PC-9 (cell line): ENCODE data around the gene ACAP3. TPM values are rescaled to one million over a fixed set of nuclear protein-coding genes. Genes with fewer than 3 reads are reported as not detected.

Source experiments
- BruUV-seq: library from RNA; stranded (reverse); fragments of 400-500 nt; replicated peaks from 2 replicates; lab custom pipeline; 2021; lab: Mats Ljungman, UMichigan
- CTCF ChIA-PET: fragments of 300-600 bp; sonication (Branson Sonifier 250); formaldehyde crosslinking; loops from one replicate; lab custom pipeline; 2022; ENCODE audit warnings: antibody characterized with exemption; lab: Charles Lee
- POLR2A ChIA-PET: fragments of 300-600 bp; sonication (Branson Sonifier 250); formaldehyde crosslinking; loops from one replicate; lab custom pipeline; 2022; ENCODE audit warnings: antibody characterized with exemption; ENCODE audit not compliant: unreplicated experiment; lab: Charles Lee
- DNase-seq, 2 experiments: peaks; one replicate each; pipeline versions ENCODE4 v3.0.0 to v3.0.0-alpha.2; 2015 to 2022; ENCODE audit warnings: mixed read lengths in 1 of 2
- H2AFZ ChIP-seq: fragments of 200-600 bp; sonication (generic); 2 replicates; pipeline ENCODE4 v1.8.1; 2017; ENCODE audit warnings: antibody characterized with exemption
- H3F3A ChIP-seq: fragments of 200-600 bp; sonication (generic); 2 replicates; pipeline ENCODE4 v1.8.1; 2017; ENCODE audit warnings: antibody characterized with exemption, mild to moderate bottlenecking, low read depth; ENCODE audit not compliant: insufficient read depth
- H3K27ac ChIP-seq: fragments of 200-600 bp; sonication (generic); 2 replicates; pipeline ENCODE4 v1.6.1; 2016; ENCODE audit warnings: mixed run types
- H3K27me3 ChIP-seq: fragments of 200-600 bp; sonication (generic); 2 replicates; pipeline ENCODE4 v1.6.1; 2016; ENCODE audit warnings: low read depth, mixed run types; ENCODE audit not compliant: insufficient read depth
- H3K36me3 ChIP-seq: fragments of 200-600 bp; sonication (generic); 2 replicates; pipeline ENCODE4 v1.6.1; 2016; ENCODE audit warnings: low read depth, mixed run types
- H3K4me1 ChIP-seq: fragments of 200-600 bp; sonication (generic); replicated peaks from 2 replicates; pipeline ENCODE4 v1.6.1; 2016; ENCODE audit warnings: mixed run types; ENCODE audit not compliant: insufficient read depth
- H3K4me2 ChIP-seq: fragments of 200-600 bp; sonication (generic); 2 replicates; pipeline ENCODE4 v1.6.1; 2017; ENCODE audit warnings: mixed run types
- H3K4me3 ChIP-seq: fragments of 200-600 bp; sonication (generic); 2 replicates; pipeline ENCODE4 v1.6.1; 2016; ENCODE audit warnings: mixed run types
- H3K79me2 ChIP-seq: fragments of 200-600 bp; sonication (generic); 2 replicates; pipeline ENCODE4 v1.6.1; 2017; ENCODE audit warnings: low read depth, mixed run types
- H3K9me2 ChIP-seq: fragments of 200-600 bp; sonication (generic); 2 replicates; pipeline ENCODE4 v1.8.1; 2017; ENCODE audit warnings: mild to moderate bottlenecking; ENCODE audit not compliant: insufficient read depth
- H3K9me3 ChIP-seq: fragments of 200-600 bp; sonication (generic); 2 replicates; pipeline ENCODE4 v1.8.1; 2016; ENCODE audit warnings: low read depth; ENCODE audit not compliant: insufficient read depth
- H4K20me1 ChIP-seq: fragments of 200-600 bp; sonication (generic); 2 replicates; pipeline ENCODE4 v1.8.1; 2017; ENCODE audit not compliant: insufficient read depth
- EZH2 ChIP-seq: fragments of 200-600 bp; sonication (generic); IDR thresholded peaks from 2 replicates; pipeline ENCODE4 v1.8.0; 2017; ENCODE audit warnings: antibody characterized with exemption, low read depth
- intact Hi-C: fragments of 100-400 bp; cut with micrococcal nuclease; formaldehyde crosslinking; loops from one replicate; pipeline ENCODE4 v1.10.0; 2022; ENCODE audit not compliant: unreplicated experiment
- total RNA-seq: library from RNA; stranded (reverse); gene quantifications from 2 replicates; pipeline ENCODE4 v1.2.3, GENCODE V29; 2021
- TF ChIP-seq, protein P1 (sequence below): fragments of 200-600 bp; sonication (generic); conservative IDR thresholded peaks from 2 replicates; pipeline ENCODE4 v1.6.1; 2017; ENCODE audit warnings: mixed run types, antibody characterized with exemption, mild to moderate bottlenecking, moderate library complexity

ACAP3 gene
- total RNA-seq, 1 experiment from 2014 or later = 54.8 TPM

DNA sequence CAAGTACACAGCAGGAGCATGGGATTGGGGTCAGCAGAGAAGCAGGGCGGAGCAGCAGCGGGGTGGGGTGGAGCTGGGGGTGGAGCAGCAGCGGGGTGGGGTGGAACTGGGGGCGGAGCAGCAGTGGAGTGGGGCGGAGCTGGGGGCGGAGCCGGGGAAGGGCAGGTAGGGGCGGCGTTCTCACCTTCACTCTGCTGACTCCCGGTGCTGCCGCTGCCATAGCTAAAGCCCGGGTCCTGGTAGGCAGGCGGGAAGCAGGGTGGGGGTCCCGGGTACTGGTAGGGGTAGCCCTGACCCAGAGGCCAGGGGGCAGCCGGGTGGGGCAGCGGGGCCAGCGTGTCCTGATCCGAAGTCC, 30.0 kb upstream of the ACAP3 start:
- Histone ChIP-seq H3K4me2 (no peak overlapping the region), H3K4me3 (no peak overlapping the region), H3K79me2 (peaks cover 25% of the 10 kb centered on the region), H3K27me3 (no peaks in the 10 kb centered on the region), H3F3A (peaks cover 27% of the 10 kb centered on the region; the same call in 1 of the 2 replicates), H3K36me3 (peaks cover 10% of the 10 kb centered on the region; the same call in 1 of the 2 replicates), H3K27ac (no peak overlapping the region), H3K9me2 (no peaks in the 10 kb centered on the region), H3K9me3 (no peaks in the 10 kb centered on the region), H4K20me1 (peaks cover 9% of the 10 kb centered on the region), H3K4me1 (peaks cover 6% of the 10 kb centered on the region), H2AFZ (no peak overlapping the region)
- intact Hi-C loops = no loop called here
- ChIA-PET CTCF (interaction anchor here (0.6 kb wide), 1 partner anchor 93 kb away, joined by 5 read pairs; no protein-coding TSS in a partner anchor), POLR2A (interaction anchor here (0.7 kb wide), 1 partner anchor 13 kb away, joined by 3 read pairs; no protein-coding TSS in a partner anchor)
- no TSS peak for BruUV-seq
- DNase-seq = no peak
- no peak for TF ChIP-seq EZH2
- TF ChIP-seq, protein P1, sequence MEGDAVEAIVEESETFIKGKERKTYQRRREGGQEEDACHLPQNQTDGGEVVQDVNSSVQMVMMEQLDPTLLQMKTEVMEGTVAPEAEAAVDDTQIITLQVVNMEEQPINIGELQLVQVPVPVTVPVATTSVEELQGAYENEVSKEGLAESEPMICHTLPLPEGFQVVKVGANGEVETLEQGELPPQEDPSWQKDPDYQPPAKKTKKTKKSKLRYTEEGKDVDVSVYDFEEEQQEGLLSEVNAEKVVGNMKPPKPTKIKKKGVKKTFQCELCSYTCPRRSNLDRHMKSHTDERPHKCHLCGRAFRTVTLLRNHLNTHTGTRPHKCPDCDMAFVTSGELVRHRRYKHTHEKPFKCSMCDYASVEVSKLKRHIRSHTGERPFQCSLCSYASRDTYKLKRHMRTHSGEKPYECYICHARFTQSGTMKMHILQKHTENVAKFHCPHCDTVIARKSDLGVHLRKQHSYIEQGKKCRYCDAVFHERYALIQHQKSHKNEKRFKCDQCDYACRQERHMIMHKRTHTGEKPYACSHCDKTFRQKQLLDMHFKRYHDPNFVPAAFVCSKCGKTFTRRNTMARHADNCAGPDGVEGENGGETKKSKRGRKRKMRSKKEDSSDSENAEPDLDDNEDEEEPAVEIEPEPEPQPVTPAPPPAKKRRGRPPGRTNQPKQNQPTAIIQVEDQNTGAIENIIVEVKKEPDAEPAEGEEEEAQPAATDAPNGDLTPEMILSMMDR = no peak

DNA sequence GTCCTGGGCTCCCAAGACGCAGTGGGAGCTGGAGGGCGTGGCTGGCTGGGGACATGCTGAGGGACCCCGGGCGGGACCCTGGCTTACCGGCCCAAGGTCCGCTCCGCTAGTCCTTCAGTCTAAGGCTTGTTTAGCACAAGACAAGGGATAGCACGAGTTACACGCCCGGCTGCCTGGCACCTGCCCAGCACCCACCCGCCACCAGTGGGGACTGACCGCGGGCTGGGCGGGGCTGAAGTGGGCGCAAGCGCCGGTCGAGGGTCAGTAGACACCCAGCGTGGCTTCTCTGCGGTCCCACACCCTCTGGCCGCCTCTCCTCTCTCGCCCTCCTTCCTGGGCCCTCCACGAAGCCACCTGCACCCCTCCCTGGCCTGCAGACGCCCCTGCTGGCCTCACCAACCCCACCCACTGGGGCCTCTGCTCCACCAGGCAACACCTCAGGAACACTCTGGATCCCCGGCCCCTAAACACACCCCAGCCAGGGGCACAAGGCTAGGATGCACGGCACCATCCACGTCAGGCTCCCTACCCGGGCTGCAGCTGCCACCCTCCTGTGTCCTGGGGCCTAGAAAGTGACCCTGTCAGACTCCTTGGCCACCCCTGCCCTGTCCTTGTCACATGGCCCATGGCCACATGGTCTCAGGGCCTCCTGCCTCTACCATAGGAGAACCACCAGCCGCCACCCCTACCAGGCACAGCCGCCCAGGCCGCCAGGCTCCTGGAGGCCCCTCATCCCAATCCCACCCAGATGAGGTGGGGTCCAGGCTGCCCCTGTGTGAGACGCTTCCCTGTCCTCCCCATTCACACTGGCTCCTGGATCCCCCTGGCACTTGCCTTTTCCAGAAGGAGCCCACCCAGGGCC, 29.4 kb upstream of the ACAP3 start:
- CTCF ChIA-PET = no interaction called here

DNA sequence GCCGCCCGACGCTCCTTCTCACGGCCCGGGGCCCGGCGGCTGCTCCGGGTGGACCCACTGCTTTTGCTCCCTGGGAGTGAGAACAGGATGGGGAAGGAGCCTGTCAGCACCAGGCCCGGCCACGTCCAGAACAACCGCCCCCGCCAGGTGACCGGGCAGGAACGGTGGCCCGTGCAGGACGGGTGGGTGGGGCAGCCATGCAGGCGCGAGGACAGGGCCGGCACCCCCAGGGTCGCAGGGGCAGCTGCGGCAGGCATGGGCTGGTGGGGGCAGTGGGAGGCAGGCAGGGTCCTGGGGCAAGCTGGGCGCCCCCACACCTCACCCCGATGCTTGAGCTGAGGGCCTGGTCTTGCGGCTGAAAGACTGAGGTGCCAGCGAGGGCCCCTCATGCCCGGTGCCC, 28.7 kb upstream of the ACAP3 start:
- BruUV-seq = no TSS peak
- H3K4me3 ChIP-seq = no peak overlapping the region
- no peaks in the 10 kb centered on the region for H3K27me3 ChIP-seq
- H3K9me3 ChIP-seq = no peaks in the 10 kb centered on the region
- POLR2A ChIA-PET = no interaction called here
- H3K4me1 ChIP-seq = peaks cover 2% of the 10 kb centered on the region
- no peaks in the 10 kb centered on the region for H3K9me2 ChIP-seq
- intact Hi-C loops = no loop called here
- DNase-seq = no peak
- no peak for TF ChIP-seq EZH2
- TF ChIP-seq, protein P1 = no peak
- H3F3A ChIP-seq = peaks cover 17% of the 10 kb centered on the region; the same call in 1 of the 2 replicates
- H2AFZ ChIP-seq = no peak overlapping the region
- peaks cover 4% of the 10 kb centered on the region; the same call in 1 of the 2 replicates for H3K36me3 ChIP-seq
- H3K4me2 ChIP-seq = no peak overlapping the region
- no peak overlapping the region for H3K27ac ChIP-seq
- peaks cover 9% of the 10 kb centered on the region for H4K20me1 ChIP-seq
- H3K79me2 ChIP-seq = peaks cover 12% of the 10 kb centered on the region
- CTCF ChIA-PET = no interaction called here

More for the DNA sequence above, 29.4 kb upstream of the ACAP3 start:
- no peak overlapping the region for H2AFZ ChIP-seq
- H3F3A ChIP-seq = peaks cover 21% of the 10 kb centered on the region; the same call in 1 of the 2 replicates
- intact Hi-C loops = no loop called here
- H3K27me3 ChIP-seq = no peaks in the 10 kb centered on the region
- H3K79me2 ChIP-seq = peaks cover 19% of the 10 kb centered on the region
- H3K4me3 ChIP-seq = no peak overlapping the region
- H3K4me1 ChIP-seq = no peaks in the 10 kb centered on the region
- no peaks in the 10 kb centered on the region for H3K9me2 ChIP-seq
- no TSS peak for BruUV-seq
- no peaks in the 10 kb centered on the region for H3K9me3 ChIP-seq
- POLR2A ChIA-PET = interaction anchor here (0.7 kb wide), 1 partner anchor 12 kb away, joined by 3 read pairs; no protein-coding TSS in a partner anchor
- no peak for DNase-seq
- TF ChIP-seq, protein P1 = no peak
- TF ChIP-seq EZH2 = no peak
- peaks cover 9% of the 10 kb centered on the region for H4K20me1 ChIP-seq
- H3K4me2 ChIP-seq = no peak overlapping the region
- no peak overlapping the region for H3K27ac ChIP-seq
- H3K36me3 ChIP-seq = peaks cover 10% of the 10 kb centered on the region; the same call in 1 of the 2 replicates
